Measurements from ENCODE around the gene SDK2.
A peak's percentile ranks its signal among the peaks of the same experiment; 100 is the strongest.
"Not testable (repeated sequence)": the region's sequence is repeated elsewhere in the genome, so short reads cannot be mapped to it uniquely, and the experiment has no call there.

SDK2 gene

GRCh38 chr17:73463821-73464220 lies 180.4 kb downstream of the SDK2 start:
- intact Hi-C loops (cut with DNase I) = no loop called here
- DNase-seq = no peak

GRCh38 chr17:73462823-73463222 lies 181.4 kb downstream of the SDK2 start:
- intact Hi-C loops (cut with DNase I) = no loop called here
- no peak for DNase-seq

- intact Hi-C loops (cut with DNase I) = no loop called here
- DNase-seq = no peak
Measured at GRCh38 chr17:73459980-73460379, 184.3 kb downstream of the SDK2 start.

GRCh38 chr17:73455767-73456166 lies 188.5 kb downstream of the SDK2 start:
- intact Hi-C loops (cut with DNase I) = no loop called here
- no peak for DNase-seq

DNA sequence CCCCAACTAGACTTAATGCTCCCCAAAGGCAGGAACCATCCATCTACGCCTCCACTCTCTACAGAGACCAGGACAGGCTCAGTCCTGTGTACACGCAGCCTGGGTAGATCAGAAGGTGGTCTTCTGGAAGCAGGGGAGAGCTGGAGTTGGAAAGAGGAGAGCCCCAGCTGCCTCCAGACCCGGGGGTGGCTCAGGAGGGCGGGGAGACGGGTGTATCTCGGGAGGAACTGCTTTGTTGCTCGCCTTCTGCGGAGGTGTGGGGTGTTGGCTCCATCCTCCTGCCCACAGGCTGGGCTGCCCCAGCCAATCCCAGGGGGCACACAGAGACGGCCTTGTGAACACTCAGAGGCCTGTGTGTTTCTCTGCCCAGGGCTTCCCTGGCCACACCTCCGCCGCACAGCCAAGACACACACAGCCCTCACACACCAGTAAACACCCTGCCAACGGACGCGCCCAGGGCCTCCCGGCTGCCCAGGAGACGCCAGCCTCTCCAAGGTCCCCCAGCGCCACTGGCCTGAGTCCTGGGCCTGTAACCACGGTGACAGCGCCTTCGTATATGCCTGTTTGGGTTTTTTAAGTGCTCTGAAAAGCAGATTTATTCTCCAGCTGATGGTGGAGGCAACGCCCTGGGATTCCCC lies 189.1 kb downstream of the SDK2 start:
- intact Hi-C loops (cut with DNase I) = no loop called here
- DNase-seq = peak in 33 of 42 donors; percentile 4 to 64 (median 49)

DNA sequence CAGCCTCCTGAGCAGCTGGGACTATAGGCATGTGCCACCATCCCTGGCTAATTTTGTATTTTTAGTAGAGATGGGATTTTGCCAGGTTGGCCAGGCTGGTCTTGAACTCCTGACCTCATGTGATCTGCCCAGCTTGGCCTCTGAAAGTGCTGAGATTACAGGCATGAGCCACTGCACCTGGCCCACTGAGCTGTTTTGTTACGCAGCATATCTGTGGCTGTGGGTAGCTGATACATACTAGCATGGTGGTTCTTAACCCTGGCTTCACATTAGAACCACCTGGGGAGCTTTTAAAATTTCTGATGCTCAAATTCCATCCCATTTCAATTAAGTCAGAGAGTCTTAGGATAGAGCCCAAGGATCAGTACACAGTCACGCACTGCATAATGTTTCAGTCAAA lies 190.8 kb downstream of the SDK2 start:
- intact Hi-C loops (cut with DNase I); DNase-seq: not testable (repeated sequence)

GRCh38 chr17:73453090-73453489 lies 191.2 kb downstream of the SDK2 start:
- no peak for DNase-seq
- intact Hi-C loops (cut with DNase I) = no loop called here

- DNase-seq = no peak
- intact Hi-C loops (cut with DNase I) = no loop called here
Measured at GRCh38 chr17:73452009-73452408, 192.2 kb downstream of the SDK2 start.

DNA sequence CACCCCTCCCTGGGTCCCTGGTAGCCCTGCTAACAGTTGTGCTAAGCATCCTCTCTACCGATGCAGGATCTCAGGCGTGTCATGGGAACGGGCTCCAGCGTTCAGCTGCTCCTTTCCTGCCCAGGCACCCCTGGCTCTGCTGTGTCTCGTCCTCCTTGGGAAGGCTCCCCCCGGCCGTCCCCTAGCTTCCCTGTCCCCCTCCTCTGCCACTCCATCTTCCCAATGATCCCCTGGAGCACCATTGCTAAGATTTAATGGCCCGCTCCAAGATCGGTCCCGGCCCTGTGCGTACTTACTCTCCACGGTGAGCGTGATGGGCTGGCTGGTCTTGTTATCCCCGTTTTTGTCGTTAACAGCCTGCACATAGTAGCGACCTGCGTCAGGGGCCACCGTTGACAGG lies 196.9 kb downstream of the SDK2 start:
- DNase-seq = no peak
- intact Hi-C loops (cut with DNase I) = no loop called here

DNA sequence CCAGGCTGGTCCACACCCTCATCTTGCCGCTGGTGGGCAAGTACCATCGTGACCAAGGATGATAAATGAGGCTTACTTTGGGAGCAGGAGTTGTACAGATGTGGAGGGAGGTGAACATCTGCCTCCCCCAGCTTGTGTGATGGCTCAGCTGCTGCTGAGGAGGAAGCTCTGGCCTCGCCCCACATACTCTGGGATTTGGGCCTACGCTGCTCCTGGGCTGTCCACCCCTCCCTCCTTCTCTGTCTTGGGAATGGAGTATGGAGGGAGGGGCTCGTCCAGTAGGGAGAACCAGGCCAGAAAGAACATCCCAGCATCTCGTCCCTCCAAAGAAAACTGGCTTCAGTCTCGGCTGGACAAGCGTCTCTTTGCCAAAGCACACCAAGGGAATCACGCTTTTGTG lies 197.6 kb downstream of the SDK2 start:
- DNase-seq = no peak
- intact Hi-C loops (cut with DNase I) = no loop called here

- no peak for DNase-seq
Measured at GRCh38 chr17:73445466-73445865, 198.8 kb downstream of the SDK2 start.

GRCh38 chr17:73444021-73444420 lies 200.2 kb downstream of the SDK2 start:
- intact Hi-C loops (cut with DNase I) = no loop called here

More at GRCh38 chr17:73445466-73445865, 198.8 kb downstream of the SDK2 start:
- intact Hi-C loops (cut with DNase I) = no loop called here

DNA sequence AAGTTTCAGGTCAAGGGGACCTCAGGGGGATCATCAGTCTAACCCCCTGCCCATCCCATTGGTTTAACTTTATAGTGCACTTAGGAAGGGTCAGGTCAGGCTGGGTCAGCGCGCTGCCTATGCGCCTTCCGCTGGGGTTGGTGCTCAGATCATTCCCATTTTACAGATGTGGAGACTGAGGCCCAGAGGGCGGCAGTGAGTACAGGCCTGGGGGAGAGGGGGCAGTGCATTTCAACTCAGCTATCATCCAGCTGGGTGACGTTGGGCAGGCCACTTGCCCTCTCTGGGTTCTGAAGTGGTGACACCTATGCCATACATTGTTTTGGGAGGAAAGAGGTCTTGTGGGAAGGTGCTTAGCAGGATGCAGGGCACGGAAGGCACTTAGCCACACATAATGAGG lies 204.6 kb downstream of the SDK2 start:
- DNase-seq = no peak
- intact Hi-C loops (cut with DNase I) = no loop called here

More at GRCh38 chr17:73444021-73444420, 200.2 kb downstream of the SDK2 start:
- no peak for DNase-seq

- intact Hi-C loops (cut with DNase I) = no loop called here
- no peak for DNase-seq
Measured at GRCh38 chr17:73437826-73438225, 206.4 kb downstream of the SDK2 start.

DNA sequence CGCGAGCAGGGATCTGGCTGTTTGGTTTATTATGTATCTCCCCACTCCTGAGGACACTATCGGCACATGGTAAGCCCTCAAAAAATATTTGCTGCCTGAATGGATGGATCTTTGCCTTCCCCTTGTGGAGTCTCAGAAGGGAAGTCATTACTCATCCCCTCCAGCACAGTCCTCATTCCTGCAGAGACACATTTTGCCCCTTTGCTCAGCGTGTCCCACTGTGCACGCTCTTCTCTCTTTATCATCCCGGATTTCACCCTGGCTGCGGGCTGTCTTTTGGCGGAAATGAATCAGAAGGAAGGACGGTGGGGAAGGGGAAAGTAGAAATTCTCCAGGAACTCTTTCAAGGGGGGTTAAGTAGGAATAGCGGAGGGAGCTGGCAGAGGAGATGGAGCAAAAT lies 207.3 kb downstream of the SDK2 start:
- intact Hi-C loops (cut with DNase I) = no loop called here
- no peak for DNase-seq

DNA sequence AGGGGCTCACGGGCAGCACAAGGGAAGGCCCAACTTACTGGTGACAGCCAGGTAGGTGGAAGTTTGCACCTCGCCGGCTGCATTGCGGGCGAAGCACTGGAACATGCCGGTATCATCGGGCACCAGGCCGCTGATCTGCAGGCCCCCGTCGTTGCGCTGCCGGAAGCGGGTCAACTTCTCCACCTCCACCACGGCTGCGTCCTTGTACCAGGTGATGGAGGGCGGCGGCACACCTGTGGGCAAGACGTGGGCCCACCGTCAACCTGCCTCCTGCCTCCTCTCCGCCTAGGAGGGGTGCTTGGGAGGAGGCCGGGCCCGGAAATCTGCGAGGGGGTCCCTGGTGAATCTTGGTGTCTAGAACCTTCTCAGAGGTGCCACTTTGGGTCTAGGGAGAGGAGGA lies 208.8 kb downstream of the SDK2 start:
- intact Hi-C loops (cut with DNase I) = no loop called here
- DNase-seq = no peak

DNA sequence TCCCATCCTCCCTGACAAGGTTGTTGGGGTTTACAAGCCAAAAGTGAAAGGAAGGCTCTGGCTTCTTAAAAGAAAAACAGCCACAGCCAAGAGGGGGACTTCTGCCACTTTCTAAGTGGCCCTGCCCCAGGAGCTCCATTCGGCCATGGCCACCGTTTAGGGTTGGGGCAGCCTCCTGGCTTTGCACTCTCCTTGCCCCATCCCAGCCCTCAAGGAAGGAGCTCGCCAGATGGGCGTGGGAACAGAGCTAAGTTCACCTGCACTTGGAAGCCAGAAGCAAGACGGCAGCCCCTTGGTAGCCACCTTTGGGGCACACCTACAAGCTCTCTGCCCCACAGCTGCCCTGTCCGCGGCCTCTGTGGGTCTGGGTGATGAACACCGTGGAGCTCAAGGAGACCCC lies 210.1 kb downstream of the SDK2 start:
- no peak for DNase-seq
- intact Hi-C loops (cut with DNase I) = no loop called here

- DNase-seq = no peak
- intact Hi-C loops (cut with DNase I) = no loop called here
Measured at GRCh38 chr17:73433501-73433900, 210.7 kb downstream of the SDK2 start.

DNA sequence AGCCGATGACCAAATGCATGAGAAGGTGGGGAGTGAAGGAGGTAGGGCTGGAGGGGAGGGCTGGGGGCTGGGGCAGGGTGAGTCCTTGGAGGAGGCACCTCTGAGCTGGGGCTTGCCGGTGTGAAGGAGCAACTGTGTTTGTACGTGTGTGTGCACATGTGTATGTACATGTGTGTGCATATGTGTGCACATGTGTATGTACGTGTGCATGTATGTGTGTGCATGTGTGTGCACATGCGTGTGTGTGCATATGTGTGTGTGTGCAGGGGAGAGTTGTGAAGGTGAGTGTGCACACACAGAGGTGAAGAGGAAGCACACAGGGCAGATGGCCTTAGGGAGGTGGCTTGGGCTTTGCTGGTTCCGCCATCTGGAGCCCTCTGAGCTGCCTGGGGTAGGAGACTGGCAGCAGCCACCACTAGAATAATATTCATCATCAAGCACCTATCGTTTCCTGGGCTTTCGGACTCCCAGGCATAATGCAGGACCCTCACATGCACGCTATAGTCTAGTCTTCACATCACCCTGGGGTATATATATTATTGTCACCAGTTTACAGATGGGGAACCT lies 211.5 kb downstream of the SDK2 start:
- intact Hi-C loops (cut with DNase I) = no loop called here
- DNase-seq = no peak

DNA sequence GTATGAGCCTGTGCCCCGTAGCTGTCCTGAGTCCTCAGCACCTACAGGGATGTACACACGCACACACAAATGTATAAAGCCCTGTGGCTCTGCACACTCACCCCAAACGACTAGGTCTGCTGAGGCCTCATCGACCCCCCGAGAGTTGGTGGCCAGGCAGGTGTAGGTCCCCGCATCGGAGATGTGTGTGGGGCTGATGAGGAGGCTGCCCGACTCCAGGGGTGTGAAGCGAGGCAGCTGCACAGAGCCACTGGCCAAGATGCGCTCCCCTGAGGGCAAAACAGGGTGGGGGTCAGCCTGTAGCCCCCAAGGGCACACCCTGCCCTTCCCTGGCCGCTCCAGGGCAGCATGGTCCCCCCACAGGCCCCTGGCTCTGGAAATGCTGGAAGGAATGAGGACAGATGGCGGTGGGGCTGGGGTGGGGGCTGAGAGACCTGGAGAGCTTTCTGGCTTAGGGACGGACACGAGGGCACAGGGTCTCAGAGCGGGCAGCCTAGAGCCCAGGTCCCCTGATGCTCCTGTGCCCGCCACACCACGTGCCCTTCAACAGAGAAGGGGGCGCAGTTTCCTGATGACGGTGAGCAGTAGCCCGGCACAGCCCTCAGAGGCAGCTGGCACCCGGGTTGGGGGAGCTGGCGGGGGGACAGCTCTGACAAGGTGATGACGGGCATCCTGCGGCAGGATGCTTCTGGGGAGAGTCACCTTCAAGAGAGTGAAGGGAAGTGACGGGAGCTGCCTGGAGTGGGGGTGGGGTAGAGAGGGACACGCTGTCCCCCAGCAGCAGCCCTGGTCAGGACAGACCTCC lies 212.6 kb downstream of the SDK2 start:
- intact Hi-C loops (cut with DNase I) = no loop called here
- DNase-seq = no peak

GRCh38 chr17:73430848-73431247 lies 213.4 kb downstream of the SDK2 start:
- intact Hi-C loops (cut with DNase I) = no loop called here
- DNase-seq = no peak

All from head of caudate nucleus (tissue), 42 donors.